Left renal cortex interstitium (tissue), 4 donors: ENCODE data around the gene GOLT1A. TPM values are rescaled to one million over a fixed set of nuclear protein-coding genes. Genes with fewer than 3 reads are reported as not detected.
A peak's percentile ranks its signal among the peaks of the same experiment; 100 is the strongest.

Source experiments
- DNase-seq, 4 donors: peaks; one replicate each; pipeline ENCODE4 v3.0.0-alpha.2; 2013; ENCODE audit warnings: low read depth in 4 of 4, low spot score in 2 of 4, missing footprints in 1 of 4
- polyA plus RNA-seq, 4 donors: library from polyadenylated mRNA; unstranded; fragments of 120-200 nt; gene quantifications; one replicate each; pipeline ENCODE4 v1.2.1, GENCODE V29; 2013; ENCODE audit not compliant: insufficient read length in 4 of 4

Gene GOLT1A
- polyA plus RNA-seq, 4 donors = 2.7 to 4.2 (median 3.7) TPM

DNA sequence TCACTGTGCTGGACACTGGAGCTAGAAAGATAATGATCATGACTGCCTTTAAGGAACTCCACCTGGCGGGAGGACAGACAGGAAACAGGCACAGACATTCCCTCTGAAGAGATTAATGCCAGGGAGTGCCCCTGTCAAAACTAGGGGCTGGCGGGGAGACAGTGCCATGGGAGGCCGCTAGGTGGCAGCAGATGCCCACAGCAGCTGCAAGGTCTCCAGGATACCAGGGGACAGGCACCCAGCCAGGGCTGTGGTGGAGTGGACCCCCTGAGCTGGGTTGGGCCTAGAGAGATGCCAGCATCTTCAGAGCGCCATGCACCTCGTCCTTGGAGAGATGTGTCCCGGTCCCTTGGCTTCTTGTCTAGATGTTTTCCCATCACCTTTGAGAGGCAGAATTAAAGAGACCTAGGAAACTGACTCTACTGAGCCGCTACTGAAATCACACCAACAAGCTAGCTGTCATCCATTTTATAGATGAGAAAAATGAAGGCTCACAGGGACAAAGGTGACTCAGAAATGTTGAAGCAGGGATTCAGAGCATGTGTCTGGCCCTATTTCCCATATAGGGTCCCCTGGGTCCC lies 51.2 kb downstream of the GOLT1A start:
- peak in 3 of 4 donors; percentile 53 to 64 (median 63) for DNase-seq

DNA sequence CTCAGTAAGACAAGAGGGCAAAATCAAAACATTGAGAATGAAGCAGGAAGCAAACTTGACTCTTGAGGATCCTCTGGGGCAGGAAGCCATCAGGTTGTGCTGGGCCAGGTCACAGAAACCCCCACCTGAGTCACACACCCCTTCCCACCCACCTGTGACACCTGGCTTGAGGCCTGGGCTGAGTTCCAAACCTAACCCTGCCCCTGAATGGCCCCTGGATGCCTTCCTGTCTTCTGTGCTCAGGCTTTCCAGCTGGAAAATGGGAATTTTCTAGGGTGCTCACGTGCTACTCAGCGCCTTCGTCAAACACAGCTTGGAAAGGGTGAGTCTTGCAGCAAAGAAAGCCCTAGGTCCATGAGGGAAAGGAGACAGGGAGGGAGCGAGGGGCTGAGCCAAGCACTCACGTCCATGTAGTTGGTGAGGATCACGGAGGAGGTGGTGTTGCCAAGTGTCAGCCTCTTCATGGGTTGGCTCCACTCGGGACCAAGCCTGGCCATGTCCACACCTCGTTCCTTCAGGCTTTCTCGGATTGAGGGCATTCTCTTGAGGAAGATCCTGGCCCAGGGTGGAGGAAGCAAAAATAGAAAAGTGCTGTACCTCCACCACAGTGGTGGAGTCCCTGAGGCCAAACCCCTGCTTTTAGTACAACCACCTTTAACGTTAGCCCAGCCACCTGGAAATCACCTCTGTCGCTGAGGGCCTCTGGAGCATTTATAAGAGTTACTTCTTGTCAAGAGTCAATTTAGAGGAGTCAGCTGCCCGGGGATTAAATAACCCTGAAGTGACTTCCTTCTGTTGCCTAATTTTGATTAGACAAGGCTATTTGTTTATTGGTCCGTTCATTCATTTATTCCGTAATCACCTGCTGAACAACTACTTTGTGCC lies 51.9 kb downstream of the GOLT1A start:
- peak in 1 of 4 donors; percentile 13 for DNase-seq

DNA sequence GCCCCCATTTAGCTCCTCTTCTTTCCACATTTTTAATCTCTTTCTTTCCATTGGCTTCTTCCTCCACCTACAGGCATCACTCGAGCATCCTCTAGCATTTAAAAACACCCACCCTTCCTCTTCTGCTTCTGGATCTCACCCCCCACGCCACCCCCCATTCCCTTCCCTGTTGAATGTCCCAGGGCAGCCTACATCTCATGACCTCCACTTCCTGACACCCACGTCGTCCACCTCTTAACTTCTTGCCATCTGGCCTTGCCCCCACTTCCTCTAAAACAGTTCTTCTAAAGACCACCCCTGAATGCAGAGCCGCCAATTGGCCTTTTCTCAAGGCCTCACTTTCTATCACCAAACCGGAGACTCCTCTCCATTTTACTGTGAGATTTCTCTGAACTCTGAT lies 55.8 kb downstream of the GOLT1A start:
- DNase-seq = no peak

- no peak for DNase-seq
Measured at GRCh38 chr1:204155881-204156280, 57.9 kb downstream of the GOLT1A start.

DNA sequence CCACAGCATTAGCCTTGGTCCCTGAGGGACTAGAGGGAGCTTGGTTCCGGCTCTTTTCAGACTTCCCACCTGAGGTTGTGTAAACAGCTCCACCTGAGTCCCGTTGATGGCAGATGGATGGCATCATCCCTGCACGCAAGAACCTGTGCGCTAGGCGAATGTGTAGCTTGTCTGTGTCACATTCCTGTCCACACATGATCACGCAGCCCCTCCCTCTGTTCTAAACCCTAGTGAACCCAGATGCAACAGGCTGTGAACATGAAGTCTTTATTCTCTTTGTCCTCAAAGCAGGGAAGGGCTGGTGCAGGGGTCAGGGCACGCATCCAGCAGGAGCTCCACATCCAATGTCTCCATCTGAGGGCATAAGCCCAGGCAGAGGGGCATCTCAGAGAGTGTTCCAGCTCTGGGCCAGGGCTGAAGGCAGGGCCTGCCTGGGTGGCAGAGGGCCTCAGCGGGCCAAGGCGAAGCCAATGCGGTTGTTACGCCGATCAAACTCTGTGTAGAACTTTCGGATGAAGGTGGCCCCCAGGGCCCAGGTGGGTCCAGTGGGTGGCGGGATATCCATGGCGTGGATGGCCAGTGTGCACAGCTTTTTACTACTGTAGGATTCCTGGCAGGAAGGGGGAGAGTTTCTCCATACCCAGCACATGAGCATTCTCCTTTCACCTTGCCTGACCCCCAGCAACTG lies 59.1 kb downstream of the GOLT1A start:
- no peak for DNase-seq

DNA sequence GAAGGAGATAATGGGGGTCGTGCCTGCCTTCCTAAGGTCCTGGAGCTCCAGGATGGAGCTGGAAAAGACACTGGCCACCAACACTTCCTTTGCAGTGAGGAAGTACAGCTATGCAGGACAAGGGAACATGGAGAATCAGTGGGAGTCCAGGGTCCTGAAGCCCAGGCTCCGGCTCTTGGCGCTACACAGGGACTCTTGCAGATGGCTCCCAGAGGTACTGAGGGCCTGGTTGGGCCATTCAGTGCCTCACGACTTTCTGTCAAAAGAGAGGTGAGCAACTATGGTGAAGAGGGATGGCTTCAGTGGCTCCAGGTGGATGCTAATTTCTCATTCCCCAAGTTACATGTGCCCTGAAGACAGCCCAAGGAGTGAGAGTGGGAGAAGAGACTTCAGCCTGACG lies 60.1 kb downstream of the GOLT1A start:
- DNase-seq = no peak

- DNase-seq = no peak
Measured at GRCh38 chr1:204152310-204153044, 61.3 kb downstream of the GOLT1A start.

DNA sequence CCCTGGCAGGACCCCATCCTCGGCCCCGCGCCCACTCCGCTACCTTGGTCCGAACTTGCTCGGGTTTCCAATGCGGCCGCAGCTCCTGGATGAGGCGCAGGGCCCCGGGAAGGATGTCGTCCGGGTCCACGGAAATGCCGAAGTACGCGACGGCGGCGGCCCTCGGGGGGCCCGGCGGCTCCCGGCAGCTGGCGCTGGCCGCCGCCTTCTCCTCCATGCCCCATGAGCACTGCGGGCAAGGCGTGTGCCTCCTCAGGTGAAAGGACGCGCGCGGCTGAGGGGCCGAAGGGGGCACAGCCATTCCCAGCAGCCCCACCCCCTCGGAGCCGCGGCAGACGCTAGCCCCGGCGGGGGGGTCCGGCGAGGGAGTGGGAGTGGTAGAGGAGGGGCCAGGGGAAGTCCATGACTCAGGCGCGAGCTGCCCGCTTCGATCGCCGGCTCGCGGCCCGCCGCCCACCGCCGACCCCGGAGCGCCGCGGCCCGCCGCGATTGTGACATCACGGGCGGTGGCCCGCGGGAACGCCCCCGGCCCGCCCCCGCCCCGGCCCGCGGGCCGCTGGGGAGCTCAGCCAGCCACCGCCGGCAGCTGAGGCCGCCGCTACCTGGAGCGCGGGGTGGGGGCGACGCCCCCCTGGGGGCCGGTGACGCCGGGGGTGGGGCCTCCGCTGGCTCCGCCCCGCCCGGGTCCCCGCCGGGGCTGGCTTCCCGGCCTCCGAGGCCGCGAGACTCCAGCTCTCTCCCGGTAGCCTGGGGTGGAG lies 62.1 kb downstream of the GOLT1A start, which contains the start of gene ETNK2:
ETNK2 (minus strand) TSS at position 493 of the 758 bp plus-strand sequence; CDS start at position 301, 192 bp downstream.
- no peak for DNase-seq

- DNase-seq = no peak
Measured at GRCh38 chr1:204150702-204151551, 62.9 kb downstream of the GOLT1A start.

- DNase-seq = no peak
Measured at GRCh38 chr1:204149635-204150565, 63.9 kb downstream of the GOLT1A start.

GRCh38 chr1:204149107-204149506 lies 64.7 kb downstream of the GOLT1A start:
- no peak for DNase-seq

Other genes with a start within 250 kb of the GOLT1A start
- gene SOX13, start 140.9 kb downstream of the GOLT1A start, polyA plus RNA-seq = 10 to 100 TPM; 39.3 to 70.2 (median 51.6) TPM
- gene ETNK2, start 61.9 kb downstream of the GOLT1A start, polyA plus RNA-seq = 10 to 100 TPM; 21.3 to 29.9 (median 22.1) TPM
- gene REN, start 47.7 kb downstream of the GOLT1A start, polyA plus RNA-seq = 100 to 1,000 TPM in 1 of 4 donors, 10 to 100 TPM in 3; 55.1 to 138 (median 79.4) TPM
- 1 to 10 TPM in 1 of 4 donors, under 1 TPM in 3; 0.32 to 1.5 (median 0.67) TPM for gene KISS1, start 17.5 kb downstream of the GOLT1A start, polyA plus RNA-seq
- gene PLEKHA6, start 145.9 kb upstream of the GOLT1A start, polyA plus RNA-seq = 10 to 100 TPM; 44.7 to 64.2 (median 45.7) TPM
- 10 to 100 TPM; 35.4 to 41.5 (median 37.8) TPM for gene PPP1R15B, start 197.8 kb upstream of the GOLT1A start, polyA plus RNA-seq